OCI-LY1 (cell line): ENCODE measurements around the gene MEDAG.

Source experiments
- H2AFZ ChIP-seq: fragments of 200-600 bp; sonication (generic), shearing (Covaris generic); 2 replicates; pipeline ENCODE4 v1.6.0; 2014; ENCODE audit warnings: antibody characterized with exemption, mild to moderate bottlenecking, low read length
- H3F3A ChIP-seq: fragments of 200-600 bp; sonication (generic), shearing (Covaris generic); 2 replicates; pipeline ENCODE4 v1.6.0; 2014; ENCODE audit warnings: mild to moderate bottlenecking, antibody characterized with exemption, low read length, moderate library complexity; ENCODE audit not compliant: insufficient read depth
- H3K27ac ChIP-seq: fragments of 200-600 bp; sonication (generic); 2 replicates; pipeline ENCODE4 v1.5.1; 2014; ENCODE audit warnings: low read length, mixed run types, mild to moderate bottlenecking, low read depth; ENCODE audit not compliant: poor library complexity, severe bottlenecking
- H3K27me3 ChIP-seq: fragments of 200-600 bp; sonication (generic); 2 replicates; pipeline ENCODE4 v1.6.0; 2014; ENCODE audit warnings: antibody characterized with exemption, mild to moderate bottlenecking, low read length, moderate library complexity; ENCODE audit not compliant: insufficient read depth
- H3K36me3 ChIP-seq: fragments of 200-600 bp; sonication (generic); 2 replicates; pipeline ENCODE4 v1.6.1; 2014; ENCODE audit warnings: mild to moderate bottlenecking, antibody characterized with exemption, low read length, moderate library complexity, mixed read lengths; ENCODE audit not compliant: insufficient read depth
- H3K4me1 ChIP-seq: fragments of 200-600 bp; sonication (generic); 2 replicates; pipeline ENCODE4 v1.5.1; 2014; ENCODE audit warnings: mild to moderate bottlenecking, low read length, moderate library complexity; ENCODE audit not compliant: insufficient read depth, severe bottlenecking
- H3K4me2 ChIP-seq: fragments of 200-600 bp; sonication (generic), shearing (Covaris generic); 2 replicates; pipeline ENCODE4 v1.6.1; 2014; ENCODE audit warnings: low read length
- H3K4me3 ChIP-seq: fragments of 200-600 bp; sonication (generic); 2 replicates; pipeline ENCODE4 v1.5.1; 2014; ENCODE audit warnings: low read length, low read depth, mild to moderate bottlenecking, mixed read lengths; ENCODE audit not compliant: poor library complexity, severe bottlenecking
- H3K79me2 ChIP-seq: fragments of 200-600 bp; shearing (Covaris generic); 2 replicates; pipeline ENCODE4 v1.6.1; 2016; ENCODE audit warnings: mixed run types, low read length, mixed read lengths; ENCODE audit not compliant: insufficient read depth
- H3K9ac ChIP-seq: fragments of 200-600 bp; sonication (generic), shearing (Covaris generic); 2 replicates; pipeline ENCODE4 v1.6.1; 2014; ENCODE audit warnings: mild to moderate bottlenecking, low read length, mixed read lengths
- H3K9me2 ChIP-seq: fragments of 200-600 bp; sonication (generic), shearing (Covaris generic); 2 replicates; pipeline ENCODE4 v1.6.1; 2014; ENCODE audit warnings: low read depth, mild to moderate bottlenecking, low read length, mixed read lengths
- H3K9me3 ChIP-seq: fragments of 200-600 bp; shearing (Covaris generic); 2 replicates; pipeline ENCODE4 v1.6.1; 2014; ENCODE audit warnings: low read length, mixed read lengths
- H4K20me1 ChIP-seq: fragments of 200-600 bp; sonication (generic), shearing (Covaris generic); 2 replicates; pipeline ENCODE4 v1.6.0; 2016; ENCODE audit warnings: mild to moderate bottlenecking, low read length; ENCODE audit not compliant: insufficient read depth
- EZH2 ChIP-seq: fragments of 200-600 bp; sonication (generic), shearing (Covaris generic); IDR thresholded peaks from 2 replicates; pipeline ENCODE4 v1.8.0; 2017; ENCODE audit warnings: borderline replicate concordance, mixed run types, mild to moderate bottlenecking, antibody characterized with exemption, low read length, moderate library complexity, mixed read lengths
- TF ChIP-seq, protein P1 (sequence below): fragments of 200-600 bp; sonication (generic), shearing (Covaris generic); IDR thresholded peaks from 2 replicates; pipeline ENCODE4 v1.5.1; 2017; ENCODE audit warnings: mild to moderate bottlenecking, antibody characterized with exemption, low read length, moderate library complexity, mixed read lengths

The MEDAG gene

DNA sequence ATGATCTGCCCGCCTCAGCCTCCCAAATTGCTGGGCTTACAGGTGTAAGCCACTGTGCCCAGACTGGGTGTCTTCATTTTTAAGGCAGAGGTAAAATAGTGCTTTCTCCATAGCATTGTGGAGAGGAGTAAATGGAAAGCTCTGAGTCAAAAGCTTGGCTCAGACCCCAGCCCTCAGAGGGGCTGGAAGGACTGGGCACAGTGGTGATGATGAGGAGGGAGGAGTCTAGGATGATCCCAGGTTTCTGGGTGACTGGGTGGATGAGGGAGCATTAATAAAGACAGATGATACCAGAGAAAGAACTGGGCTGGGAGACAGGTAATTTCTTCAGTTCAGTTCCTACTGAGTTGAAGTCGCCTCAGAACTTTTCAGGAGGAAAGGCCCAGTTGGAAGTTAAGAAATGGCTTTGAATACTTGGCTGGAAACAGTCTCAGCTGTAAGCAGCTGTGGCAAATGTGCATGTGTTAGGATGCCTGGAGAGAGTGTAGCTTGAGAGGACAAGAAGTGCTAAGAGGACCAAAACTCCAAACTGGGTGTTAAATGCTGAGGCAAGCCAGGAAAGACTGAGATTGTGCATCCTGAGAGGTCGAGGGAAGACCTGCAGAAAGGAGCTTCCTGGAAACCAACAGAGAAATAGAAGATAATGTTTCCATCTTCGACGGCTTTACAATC lies 37.1 kb upstream of the MEDAG start:
- TF ChIP-seq EZH2: no peak
- TF ChIP-seq, protein P1, sequence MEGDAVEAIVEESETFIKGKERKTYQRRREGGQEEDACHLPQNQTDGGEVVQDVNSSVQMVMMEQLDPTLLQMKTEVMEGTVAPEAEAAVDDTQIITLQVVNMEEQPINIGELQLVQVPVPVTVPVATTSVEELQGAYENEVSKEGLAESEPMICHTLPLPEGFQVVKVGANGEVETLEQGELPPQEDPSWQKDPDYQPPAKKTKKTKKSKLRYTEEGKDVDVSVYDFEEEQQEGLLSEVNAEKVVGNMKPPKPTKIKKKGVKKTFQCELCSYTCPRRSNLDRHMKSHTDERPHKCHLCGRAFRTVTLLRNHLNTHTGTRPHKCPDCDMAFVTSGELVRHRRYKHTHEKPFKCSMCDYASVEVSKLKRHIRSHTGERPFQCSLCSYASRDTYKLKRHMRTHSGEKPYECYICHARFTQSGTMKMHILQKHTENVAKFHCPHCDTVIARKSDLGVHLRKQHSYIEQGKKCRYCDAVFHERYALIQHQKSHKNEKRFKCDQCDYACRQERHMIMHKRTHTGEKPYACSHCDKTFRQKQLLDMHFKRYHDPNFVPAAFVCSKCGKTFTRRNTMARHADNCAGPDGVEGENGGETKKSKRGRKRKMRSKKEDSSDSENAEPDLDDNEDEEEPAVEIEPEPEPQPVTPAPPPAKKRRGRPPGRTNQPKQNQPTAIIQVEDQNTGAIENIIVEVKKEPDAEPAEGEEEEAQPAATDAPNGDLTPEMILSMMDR: no peak

DNA sequence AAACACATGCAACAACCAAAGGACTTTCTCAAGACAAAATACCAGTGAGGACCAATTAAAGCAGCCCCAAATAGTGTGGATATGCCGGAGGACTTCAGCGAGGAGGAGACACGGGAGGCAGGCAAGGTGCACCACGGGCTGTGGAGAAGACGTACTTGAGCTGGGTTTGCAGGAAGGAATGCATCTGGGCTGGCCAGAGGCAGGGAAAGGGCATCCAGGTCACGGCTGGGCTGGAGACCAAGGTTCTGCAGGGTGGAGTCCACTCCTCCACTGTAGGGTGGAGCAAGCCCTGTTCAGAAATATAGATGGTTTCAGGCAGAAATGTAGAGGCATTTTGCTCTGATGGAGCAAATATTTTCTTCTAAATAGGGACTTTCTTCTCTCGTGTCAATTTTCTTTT lies 36.6 kb upstream of the MEDAG start:
- H3F3A ChIP-seq: no peaks in the 10 kb centered on the region
- no peaks in the 10 kb centered on the region for H3K36me3 ChIP-seq
- no peak overlapping the region for H2AFZ ChIP-seq
- no peak for TF ChIP-seq EZH2
- TF ChIP-seq, protein P1: no peak
- H4K20me1 ChIP-seq: no peaks in the 10 kb centered on the region
- no peak overlapping the region for H3K4me2 ChIP-seq
- no peaks in the 10 kb centered on the region for H3K9me2 ChIP-seq
- no peaks in the 10 kb centered on the region for H3K9me3 ChIP-seq
- H3K4me3 ChIP-seq: no peak overlapping the region
- H3K79me2 ChIP-seq: no peaks in the 10 kb centered on the region
- no peaks in the 10 kb centered on the region; the same call in 1 of the 2 replicates for H3K27me3 ChIP-seq
- H3K27ac ChIP-seq: no peak overlapping the region
- H3K4me1 ChIP-seq: no peaks in the 10 kb centered on the region
- H3K9ac ChIP-seq: no peak overlapping the region

More for the DNA sequence above, 37.1 kb upstream of the MEDAG start:
- Histone ChIP-seq H3K4me1 (no peaks in the 10 kb centered on the region), H3K9me3 (no peaks in the 10 kb centered on the region), H3K9me2 (no peaks in the 10 kb centered on the region), H3K4me2 (no peak overlapping the region), H4K20me1 (no peaks in the 10 kb centered on the region), H3F3A (no peaks in the 10 kb centered on the region), H3K79me2 (no peaks in the 10 kb centered on the region), H3K9ac (no peak overlapping the region), H3K4me3 (no peak overlapping the region), H3K27ac (no peak overlapping the region), H3K27me3 (no peaks in the 10 kb centered on the region; the same call in 1 of the 2 replicates), H3K36me3 (no peaks in the 10 kb centered on the region), H2AFZ (no peak overlapping the region)

DNA sequence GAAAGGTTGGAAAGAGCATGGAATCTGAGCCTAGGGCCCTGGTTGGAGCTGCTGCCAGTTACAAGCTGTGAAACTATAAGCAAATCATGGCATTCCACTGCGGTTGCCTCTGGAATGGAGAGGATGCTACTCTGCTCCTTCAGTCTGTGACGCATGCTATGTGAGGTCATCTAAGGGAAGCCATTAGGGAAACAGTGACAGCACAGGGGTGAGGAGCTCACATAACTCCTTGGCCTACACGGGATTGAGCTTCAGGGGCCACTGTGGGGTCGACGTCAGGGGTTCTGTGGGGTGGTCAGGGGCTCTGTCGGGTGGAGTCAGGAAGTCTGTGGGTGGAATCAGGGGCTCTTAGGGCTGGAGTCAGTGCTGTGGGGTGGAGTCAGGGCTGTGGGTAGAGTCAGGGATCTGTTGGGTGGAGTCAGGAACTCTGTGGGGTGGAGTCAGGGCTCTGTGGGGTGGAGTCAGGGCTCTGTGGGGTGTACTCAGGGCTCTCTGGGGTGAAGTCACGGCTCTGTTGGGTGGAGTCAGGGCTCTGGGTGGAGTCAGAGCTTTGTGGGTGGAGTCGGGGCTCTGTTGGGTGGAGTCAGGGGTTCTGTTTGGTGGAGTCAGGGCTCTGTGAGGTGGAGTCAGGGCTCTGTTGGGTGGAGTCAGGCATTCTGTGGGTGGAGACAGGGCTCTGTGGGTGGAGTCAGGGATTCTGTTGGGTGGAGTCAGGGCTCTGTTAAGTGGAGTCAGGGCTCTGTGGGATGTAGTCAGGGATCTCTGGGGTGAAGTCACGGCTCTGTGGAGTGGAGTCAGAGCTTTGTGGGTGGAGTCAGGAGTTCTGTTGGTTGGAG lies 35.8 kb upstream of the MEDAG start:
- Histone ChIP-seq H3K27ac (no peak overlapping the region), H3K9ac (no peak overlapping the region), H2AFZ (no peak overlapping the region), H3K9me3 (no peaks in the 10 kb centered on the region), H3K4me2 (no peak overlapping the region), H3K79me2 (no peaks in the 10 kb centered on the region), H3K36me3 (no peaks in the 10 kb centered on the region), H4K20me1 (no peaks in the 10 kb centered on the region), H3K4me3 (no peak overlapping the region), H3K4me1 (no peaks in the 10 kb centered on the region), H3K27me3 (no peaks in the 10 kb centered on the region; the same call in 1 of the 2 replicates), H3F3A (no peaks in the 10 kb centered on the region), H3K9me2 (no peaks in the 10 kb centered on the region)
- TF ChIP-seq, protein P1: no peak
- no peak for TF ChIP-seq EZH2
